Chondrocyte (in vitro differentiated cells): ENCODE data around the gene ADGRL3. TPM values are rescaled to one million over a fixed set of nuclear protein-coding genes. Genes with fewer than 3 reads are reported as not detected.

Source experiments
- DNase-seq: peaks from one replicate; pipeline ENCODE4 v3.0.0; 2021; ENCODE audit warnings: mixed read lengths, low spot score
- H3K27ac Mint-ChIP-seq: one replicate; pipeline ENCODE4 v1.8.0; 2021; ENCODE audit warnings: mild to moderate bottlenecking, moderate library complexity, mixed read lengths; ENCODE audit not compliant: unreplicated experiment
- H3K27me3 Mint-ChIP-seq: 2 replicates; pipeline ENCODE4 v1.8.0; 2021; ENCODE audit warnings: low read depth, mixed read lengths
- H3K36me3 Mint-ChIP-seq: 2 replicates; pipeline ENCODE4 v1.8.0; 2021; ENCODE audit warnings: low read depth, mixed read lengths
- H3K4me1 Mint-ChIP-seq: 2 replicates; pipeline ENCODE4 v1.8.0; 2021; ENCODE audit warnings: low read depth, mild to moderate bottlenecking, mixed read lengths
- H3K4me3 Mint-ChIP-seq: one replicate; pipeline ENCODE4 v1.8.0; 2021; ENCODE audit warnings: mild to moderate bottlenecking, moderate library complexity, mixed read lengths; ENCODE audit not compliant: unreplicated experiment
- H3K9me3 Mint-ChIP-seq: 2 replicates; pipeline ENCODE4 v1.8.0; 2021; ENCODE audit warnings: low read depth, mixed read lengths
- CTCF ChIP-seq: fragments of 200-600 bp; sonication (generic); IDR thresholded peaks from 2 replicates; pipeline ENCODE4 v1.5.0; 2021; ENCODE audit warnings: antibody characterized with exemption, mild to moderate bottlenecking, moderate library complexity
- total RNA-seq: library from RNA; stranded (reverse); gene quantifications from 3 replicates; pipeline ENCODE4 v1.2.1, GENCODE V29; 2021

Gene ADGRL3
- total RNA-seq, 1 donor from 2014 or later = 11.6 TPM

- no peak overlapping the region for H3K27ac Mint-ChIP-seq
- no peaks in the 10 kb centered on the region for H3K9me3 Mint-ChIP-seq
- no peaks in the 10 kb centered on the region for H3K4me1 Mint-ChIP-seq
- no peaks in the 10 kb centered on the region for H3K36me3 Mint-ChIP-seq
- H3K27me3 Mint-ChIP-seq = no peaks in the 10 kb centered on the region
- H3K4me3 Mint-ChIP-seq = no peak overlapping the region
- DNase-seq = no peak
- no peak for TF ChIP-seq CTCF
Measured at GRCh38 chr4:61192392-61192791, 7.7 kb upstream of the ADGRL3 start.

- Mint-ChIP-seq H3K4me1 (no peaks in the 10 kb centered on the region), H3K9me3 (no peaks in the 10 kb centered on the region), H3K4me3 (no peak overlapping the region), H3K27ac (no peak overlapping the region), H3K27me3 (no peaks in the 10 kb centered on the region), H3K36me3 (no peaks in the 10 kb centered on the region)
- DNase-seq = no peak
- TF ChIP-seq CTCF = no peak
Measured at GRCh38 chr4:61193863-61194262, 6.3 kb upstream of the ADGRL3 start.

GRCh38 chr4:61194571-61194970 lies 5.6 kb upstream of the ADGRL3 start:
- peaks cover under 1% of the 10 kb centered on the region for H3K4me1 Mint-ChIP-seq
- no peaks in the 10 kb centered on the region for H3K27me3 Mint-ChIP-seq
- H3K27ac Mint-ChIP-seq = no peak overlapping the region
- no peak for DNase-seq
- no peaks in the 10 kb centered on the region for H3K9me3 Mint-ChIP-seq
- no peak overlapping the region for H3K4me3 Mint-ChIP-seq
- TF ChIP-seq CTCF = peak; percentile 27
- no peaks in the 10 kb centered on the region for H3K36me3 Mint-ChIP-seq

- no peak for TF ChIP-seq CTCF
- peaks cover 4% of the 10 kb centered on the region for H3K4me1 Mint-ChIP-seq
- no peak for DNase-seq
- no peak overlapping the region for H3K27ac Mint-ChIP-seq
- no peaks in the 10 kb centered on the region for H3K36me3 Mint-ChIP-seq
- no peaks in the 10 kb centered on the region for H3K27me3 Mint-ChIP-seq
- no peak overlapping the region for H3K4me3 Mint-ChIP-seq
- no peaks in the 10 kb centered on the region for H3K9me3 Mint-ChIP-seq
Measured at GRCh38 chr4:61195101-61195500, 5.0 kb upstream of the ADGRL3 start.

DNA sequence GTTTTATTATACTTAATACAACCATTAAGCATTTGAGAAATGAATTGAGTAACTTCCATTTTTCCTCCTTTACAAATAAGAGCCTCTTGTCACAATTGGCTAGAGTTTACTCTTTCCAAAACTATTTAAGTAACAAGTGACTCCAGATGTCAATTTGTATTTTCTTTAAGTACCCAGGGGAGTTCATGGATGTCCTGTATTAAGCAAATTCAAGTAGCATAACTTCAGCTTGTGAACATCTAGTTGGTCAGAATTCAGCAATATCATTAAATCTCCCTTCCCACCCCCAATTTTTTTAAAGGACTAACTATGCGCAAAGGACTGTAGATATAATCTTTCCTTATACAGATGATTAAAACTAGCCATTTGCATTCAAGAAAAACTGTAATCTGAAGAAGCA lies 1.4 kb upstream of the ADGRL3 start:
- Mint-ChIP-seq H3K36me3 (peaks cover 1% of the 10 kb centered on the region), H3K4me1 (peaks cover 26% of the 10 kb centered on the region), H3K27me3 (peaks cover 9% of the 10 kb centered on the region), H3K9me3 (no peaks in the 10 kb centered on the region), H3K27ac (no peak overlapping the region), H3K4me3 (no peak overlapping the region)
- no peak for DNase-seq
- TF ChIP-seq CTCF = no peak
